ENCODE measurements around the gene NR3C1. TPM values are rescaled to one million over a fixed set of nuclear protein-coding genes. Genes with fewer than 3 reads are reported as not detected.

Gene NR3C1
- polyA plus RNA-seq, 3 donors = 8.9 to 31.6 (median 24.4) TPM

- WGBS, 3 donors = 69 to 94% (median 83%) methylated on average over 1 of the region's 1 CpG
- no peak overlapping the region for H3K27ac ChIP-seq (ENCODE audit: low read depth, low read length)
Measured at GRCh38 chr5:143428155-143428554, 24.7 kb upstream of the NR3C1 start.

- WGBS, 3 donors = 93 to 94% (median 93%) methylated on average over 3 of the region's 3 CpGs
- no peak overlapping the region for H3K27ac ChIP-seq (ENCODE audit: low read depth, low read length)
Measured at GRCh38 chr5:143427122-143427735, 23.7 kb upstream of the NR3C1 start.

GRCh38 chr5:143426437-143426991 is 23.0 kb upstream of the NR3C1 start:
- H3K27ac ChIP-seq (ENCODE audit: low read depth, low read length) = no peak overlapping the region
- WGBS, 3 donors = 82 to 88% (median 85%) methylated on average over 9 of the region's 9 CpGs

- H3K27ac ChIP-seq (ENCODE audit: low read depth, low read length) = no peak overlapping the region
- 82 to 93% (median 82%) methylated on average over 3 of the region's 3 CpGs for whole genome bisulfite sequencing, 3 donors
Measured at GRCh38 chr5:143425835-143426234, 22.3 kb upstream of the NR3C1 start.

GRCh38 chr5:143418140-143418866 is 14.8 kb upstream of the NR3C1 start:
- H3K27ac ChIP-seq (ENCODE audit: low read depth, low read length) = no peak overlapping the region
- 37 to 51% (median 50%) methylated on average over 2 of the region's 2 CpGs for WGBS, 3 donors

- no peak overlapping the region for H3K27ac ChIP-seq (ENCODE audit: low read depth, low read length)
- 74 to 85% (median 79%) methylated on average over 4 of the region's 4 CpGs for WGBS, 3 donors
Measured at GRCh38 chr5:143417503-143418139, 14.1 kb upstream of the NR3C1 start.

GRCh38 chr5:143416411-143416810 is 12.9 kb upstream of the NR3C1 start:
- no peak overlapping the region for H3K27ac ChIP-seq (ENCODE audit: low read depth, low read length)

GRCh38 chr5:143413958-143414669 is 10.6 kb upstream of the NR3C1 start:
- 67 to 85% (median 71%) methylated on average over 4 of the region's 4 CpGs for WGBS, 3 donors
- H3K27ac ChIP-seq (ENCODE audit: low read depth, low read length) = no peak overlapping the region

- WGBS, 3 donors = 88 to 95% (median 90%) methylated on average over 2 of the region's 2 CpGs
- no peak overlapping the region for H3K27ac ChIP-seq (ENCODE audit: low read depth, low read length)
Measured at GRCh38 chr5:143412661-143413342, 9.3 kb upstream of the NR3C1 start.

- WGBS, 3 donors = 81 to 95% (median 87%) methylated on average over 2 of the region's 2 CpGs
Measured at GRCh38 chr5:143409926-143410325, 6.4 kb upstream of the NR3C1 start.

GRCh38 chr5:143406408-143406807 is 2.9 kb upstream of the NR3C1 start:
- no peak overlapping the region for H3K27ac ChIP-seq (ENCODE audit: low read depth, low read length)
- WGBS, 3 donors = 96 to 100% (median 97%) methylated on average over 1 of the region's 1 CpG

More at GRCh38 chr5:143409926-143410325, 6.4 kb upstream of the NR3C1 start:
- H3K27ac ChIP-seq (ENCODE audit: low read depth, low read length) = no peak overlapping the region

GRCh38 chr5:143405849-143406098 is 2.3 kb upstream of the NR3C1 start:
- H3K27ac ChIP-seq (ENCODE audit: low read depth, low read length) = peak overlapping the region; percentile 85
- WGBS, 3 donors = 69 to 83% (median 76%) methylated on average over 3 of the region's 3 CpGs

GRCh38 chr5:143405063-143405848 is 1.8 kb upstream of the NR3C1 start:
- 2 to 3% (median 2%) methylated on average over 51 to 52 of the region's 52 CpGs for WGBS, 3 donors
- H3K27ac ChIP-seq (ENCODE audit: low read depth, low read length) = peak overlapping the region; percentile 85

GRCh38 chr5:143404416-143405062 is 1.1 kb upstream of the NR3C1 start:
- 0 to 1% (median 0%) methylated on average over 40 to 41 of the region's 41 CpGs for WGBS, 3 donors

GRCh38 chr5:143403334-143403592 is 223 bp downstream of the NR3C1 start:
- H3K27ac ChIP-seq (ENCODE audit: low read depth, low read length) = peak overlapping the region; percentile 73
- 0 to 1% (median 0%) methylated on average over 24 to 27 of the region's 27 CpGs for WGBS, 3 donors

More at GRCh38 chr5:143404416-143405062, 1.1 kb upstream of the NR3C1 start:
- peak overlapping the region; percentile 92 for H3K27ac ChIP-seq (ENCODE audit: low read depth, low read length)

- peak overlapping the region; percentile 73 for H3K27ac ChIP-seq (ENCODE audit: low read depth, low read length)
- 0% methylated on average over 69 to 80 of the region's 80 CpGs for WGBS, 3 donors
Measured at GRCh38 chr5:143402553-143403333, 743 bp downstream of the NR3C1 start.
